ENCODE results near the gene DIDO1. TPM values are rescaled to one million over a fixed set of nuclear protein-coding genes. Genes with fewer than 3 reads are reported as not detected.

DIDO1 gene
- total and polyA plus RNA-seq, 2 of the 13 experiments (the other 11 are each of a cell fraction or from before 2014, with no cell fraction given): 75.0 to 75.1 TPM

GRCh38 chr20:62872184-62872847 lies 54.0 kb downstream of the DIDO1 start (continued):
- TF ChIP-seq DBP (CRISPR knock-in tag; IDR thresholded peaks at IDR 0.05; ENCODE audit: not compliant biosample characterization): no peak
- TF ChIP-seq, protein P1, sequence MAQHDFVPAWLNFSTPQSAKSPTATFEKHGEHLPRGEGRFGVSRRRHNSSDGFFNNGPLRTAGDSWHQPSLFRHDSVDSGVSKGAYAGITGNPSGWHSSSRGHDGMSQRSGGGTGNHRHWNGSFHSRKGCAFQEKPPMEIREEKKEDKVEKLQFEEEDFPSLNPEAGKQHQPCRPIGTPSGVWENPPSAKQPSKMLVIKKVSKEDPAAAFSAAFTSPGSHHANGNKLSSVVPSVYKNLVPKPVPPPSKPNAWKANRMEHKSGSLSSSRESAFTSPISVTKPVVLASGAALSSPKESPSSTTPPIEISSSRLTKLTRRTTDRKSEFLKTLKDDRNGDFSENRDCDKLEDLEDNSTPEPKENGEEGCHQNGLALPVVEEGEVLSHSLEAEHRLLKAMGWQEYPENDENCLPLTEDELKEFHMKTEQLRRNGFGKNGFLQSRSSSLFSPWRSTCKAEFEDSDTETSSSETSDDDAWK (CRISPR knock-in tag; IDR thresholded peaks at IDR 0.05): no peak
- no peak for TF ChIP-seq ZNF670 (CRISPR knock-in tag; IDR thresholded peaks at IDR 0.05; ENCODE audit: borderline replicate concordance)
- no peak for TF ChIP-seq GATA4 (IDR thresholded peaks at IDR 0.05; ENCODE audit: borderline replicate concordance, low read depth)
- peak; percentile 38; the same call in 1 of the 2 replicates for TF ChIP-seq ELF3 (CRISPR knock-in tag; IDR thresholded peaks at IDR 0.05)
- no peak for TF ChIP-seq ZNF629 (CRISPR knock-in tag; conservative IDR thresholded peaks at IDR 0.05)
- TF ChIP-seq ZNF737 (CRISPR knock-in tag; IDR thresholded peaks at IDR 0.05; ENCODE audit: borderline replicate concordance): no peak
- peak; percentile 89 for TF ChIP-seq RFX5 (IDR thresholded peaks at IDR 0.05; ENCODE audit: low read depth, low read length)
- 0 out of 2 replicates have a peak, but pooled peaks have one; percentile 37 for TF ChIP-seq KDM4B (CRISPR knock-in tag; IDR thresholded peaks at IDR 0.05)
- TF ChIP-seq ZNF83 (CRISPR knock-in tag; IDR thresholded peaks at IDR 0.05; ENCODE audit: borderline replicate concordance): no peak
- no peak for TF ChIP-seq ZFP41 (CRISPR knock-in tag; IDR thresholded peaks at IDR 0.05; ENCODE audit: borderline replicate concordance)
- TF ChIP-seq MED13 (CRISPR knock-in tag; IDR thresholded peaks at IDR 0.05): no peak
- peak; percentile 43; the same call in 1 of the 2 replicates for TF ChIP-seq ZNF205 (CRISPR knock-in tag; IDR thresholded peaks at IDR 0.05)
- peak; percentile 32 for TF ChIP-seq ZNF18 (CRISPR knock-in tag; IDR thresholded peaks at IDR 0.05; ENCODE audit: insufficient replicate concordance)
- TF ChIP-seq, protein P2, sequence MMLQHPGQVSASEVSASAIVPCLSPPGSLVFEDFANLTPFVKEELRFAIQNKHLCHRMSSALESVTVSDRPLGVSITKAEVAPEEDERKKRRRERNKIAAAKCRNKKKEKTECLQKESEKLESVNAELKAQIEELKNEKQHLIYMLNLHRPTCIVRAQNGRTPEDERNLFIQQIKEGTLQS (CRISPR knock-in tag; IDR thresholded peaks at IDR 0.05): 0 out of 2 replicates have a peak, but pooled peaks have one; percentile 6
- TF ChIP-seq HNRNPH1 (optimal IDR thresholded peaks at IDR 0.05; ENCODE audit: low read depth, low read length): no peak
- no peak for TF ChIP-seq ZSCAN5A (CRISPR knock-in tag; IDR thresholded peaks at IDR 0.05; ENCODE audit: borderline replicate concordance)
- peak; percentile 73 for TF ChIP-seq HDAC2 (CRISPR knock-in tag; IDR thresholded peaks at IDR 0.05)
- no peak for TF ChIP-seq ZNF382 (CRISPR knock-in tag; IDR thresholded peaks at IDR 0.05; ENCODE audit: borderline replicate concordance)

Data from HepG2 (cell line).